Peyer's patch (tissue), 4 donors: Measurements from ENCODE around the gene POLD1. TPM values are rescaled to one million over a fixed set of nuclear protein-coding genes. Genes with fewer than 3 reads are reported as not detected.

Experiments used
- DNase-seq, 3 donors: peaks; one replicate each; pipeline ENCODE4 v3.0.0-alpha.2; 2017 to 2019
- H3K27ac ChIP-seq, 4 donors: fragments of 200-600 bp; sonication (generic); one replicate each; pipeline ENCODE4 v1.5.1; 2016 to 2019
- H3K27me3 ChIP-seq, 2 donors: fragments of 200-600 bp; sonication (generic); one replicate each; pipeline ENCODE4 v1.5.1; 2019
- H3K36me3 ChIP-seq, 3 donors: fragments of 200-600 bp; sonication (generic); one replicate each; pipeline ENCODE4 v1.5.1; 2016 to 2019
- H3K4me1 ChIP-seq, 4 donors: fragments of 200-600 bp; sonication (generic); one replicate each; pipeline ENCODE4 v1.5.1; 2016 to 2019
- H3K4me3 ChIP-seq, 4 donors: fragments of 200-600 bp; sonication (generic); 1 replicate in 3 of 4; 2 replicates in 1 of 4; pipeline ENCODE4 v1.5.1; 2016 to 2019; ENCODE audit warnings: mild to moderate bottlenecking in 1 of 4
- H3K9me3 ChIP-seq, 4 donors: fragments of 200-600 bp; sonication (generic); one replicate each; pipeline ENCODE4 v1.5.1; 2016 to 2019; ENCODE audit warnings: mild to moderate bottlenecking in 1 of 4
- CTCF ChIP-seq, 6 experiments: fragments of 450-650 bp in 4 of 6; fragments of 200-600 bp in 2 of 6; sonication (generic) in 1 of 6; IDR thresholded peaks; one replicate each; pipeline ENCODE4 v1.5.1; 2017 to 2019; ENCODE audit warnings: antibody characterized with exemption in 6 of 6, mild to moderate bottlenecking in 3 of 6, moderate library complexity in 1 of 6
- POLR2A ChIP-seq, 2 donors: fragments of 450-650 bp; IDR thresholded peaks; one replicate each; pipeline ENCODE4 v1.5.1; 2017; ENCODE audit warnings: antibody characterized with exemption in 2 of 2, mild to moderate bottlenecking in 2 of 2, moderate library complexity in 2 of 2
- total RNA-seq, 4 donors: library from RNA; depleted of rRNA; stranded (reverse); fragments of >200 nt; gene quantifications; one replicate each; pipeline ENCODE4 v1.1.0, GENCODE V29; 2016

Gene POLD1
- total RNA-seq, 4 donors from 2014 or later = 14.9 to 90.0 (median 27.3) TPM

- TF ChIP-seq POLR2A (IDR thresholded peaks at IDR 0.05) = no peak
- no peak for TF ChIP-seq CTCF (IDR thresholded peaks at IDR 0.05)
- Histone ChIP-seq H3K4me3 (no peak overlapping the region), H3K27ac (peak overlapping the region in 1 of 4 donors; percentile 18), H3K36me3 (no peaks in the 10 kb centered on the region), H3K4me1 (peaks cover 0 to 7% (median 3%) of the 10 kb centered on the region in 4 donors), H3K27me3 (no peaks in the 10 kb centered on the region), H3K9me3 (no peaks in the 10 kb centered on the region)
- no peak for DNase-seq
These were observed 21.3 kb upstream of the POLD1 start for GRCh38 chr19:50362656-50363424.

DNA sequence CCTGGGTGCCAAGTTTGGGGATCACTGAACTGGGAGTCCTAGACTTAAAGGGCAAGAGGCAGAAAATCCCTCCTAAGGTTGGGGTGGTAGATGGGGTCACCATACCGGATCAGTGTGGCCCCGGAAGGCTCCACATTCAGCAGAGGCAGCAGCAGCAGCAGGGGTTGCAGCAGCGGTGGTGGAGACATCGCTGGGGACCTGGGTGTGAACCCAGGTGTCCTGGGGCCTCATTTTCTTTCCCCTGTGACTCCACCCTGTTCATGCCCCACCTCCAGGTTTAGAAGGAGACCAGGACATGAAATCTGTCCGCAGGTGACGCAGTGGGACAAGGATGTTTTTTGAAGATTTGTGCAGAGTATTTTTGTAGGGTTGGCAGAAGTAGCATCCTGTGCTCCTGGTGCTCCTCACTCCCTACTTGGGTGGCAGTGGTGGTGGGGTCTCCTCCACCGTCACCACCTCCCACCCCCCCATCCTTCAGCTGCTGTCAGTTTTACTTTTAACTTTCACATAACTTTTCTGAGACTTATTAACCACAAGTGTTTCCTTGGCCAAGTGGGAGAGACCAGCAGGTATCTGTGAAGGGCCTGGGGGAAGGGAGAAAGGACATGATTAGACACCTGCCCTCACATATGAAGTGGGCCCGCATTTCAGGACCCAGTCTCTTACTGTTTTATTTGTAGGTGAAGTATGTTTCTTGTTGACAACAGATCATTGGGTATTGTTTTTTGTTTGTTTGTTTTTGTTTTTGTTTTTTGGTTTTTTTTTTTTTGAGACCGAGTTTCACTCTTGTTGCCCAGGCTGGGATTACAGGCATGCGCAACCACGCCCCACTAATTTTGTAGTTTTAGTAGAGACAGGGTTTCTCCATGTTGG, 18.5 kb upstream of the POLD1 start, which contains the start of gene NAPSA:
Gene NAPSA, minus strand, starts transcription at position 206 of the 873 bp plus-strand sequence. Its CDS starts 18 bp downstream, at position 188.
- peaks cover 0 to 6% (median 0%) of the 10 kb centered on the region in 4 donors for H3K4me1 ChIP-seq
- peak within 1 kb of the TSS in 2 of 4 donors; percentile 10 to 76 for H3K27ac ChIP-seq
- no peaks in the 10 kb centered on the region for H3K27me3 ChIP-seq
- H3K4me3 ChIP-seq = peak within 1 kb of the TSS in 1 of 4 donors; percentile 3
- DNase-seq = peak in 1 of 3 donors; percentile 52
- TF ChIP-seq CTCF (IDR thresholded peaks at IDR 0.05) (no peak), POLR2A (IDR thresholded peaks at IDR 0.05) (no peak)
- H3K9me3 ChIP-seq = no peaks in the 10 kb centered on the region
- H3K36me3 ChIP-seq = no peaks in the 10 kb centered on the region

- Histone ChIP-seq H3K4me3 (peak overlapping the region; percentile 48 to 71 (median 58)), H3K4me1 (peaks cover 0 to 6% (median 0%) of the 10 kb centered on the region in 4 donors), H3K9me3 (no peaks in the 10 kb centered on the region), H3K36me3 (no peaks in the 10 kb centered on the region), H3K27me3 (no peaks in the 10 kb centered on the region), H3K27ac (peak overlapping the region; percentile 65 to 85 (median 70))
- TF ChIP-seq POLR2A (IDR thresholded peaks at IDR 0.05) (no peak), CTCF (IDR thresholded peaks at IDR 0.05) (peak; percentile 85 to 96 (median 91))
- peak; percentile 88 to 94 (median 90) for DNase-seq
These were observed 15.2 kb upstream of the POLD1 start for GRCh38 chr19:50368649-50369570.

DNA sequence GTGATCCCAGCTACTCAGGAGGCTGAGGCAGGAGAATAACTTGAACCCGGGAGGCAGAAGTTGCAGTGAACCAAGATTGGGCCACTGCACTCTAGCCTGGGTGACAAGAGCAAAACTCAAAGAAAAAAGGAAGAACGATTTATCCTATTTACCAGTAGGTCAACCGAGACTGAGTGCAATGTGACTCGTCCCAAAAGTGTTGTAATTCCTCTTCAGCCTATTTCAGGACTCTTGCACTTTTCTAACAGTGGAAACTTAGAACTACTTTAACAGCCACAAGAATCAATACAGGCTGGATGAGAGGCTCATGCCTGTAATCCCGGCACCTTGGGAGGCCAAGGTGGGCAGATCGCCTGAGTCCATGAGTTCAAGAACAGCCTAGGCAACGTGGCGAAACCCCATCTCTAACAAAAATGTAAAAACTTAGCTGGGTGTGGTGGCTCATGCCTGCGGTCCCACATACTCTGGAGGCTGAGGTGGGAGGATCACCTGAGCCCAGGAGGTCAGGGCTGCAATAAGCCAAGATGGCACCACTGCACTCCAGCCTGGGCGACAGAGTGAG, 12.2 kb upstream of the POLD1 start:
- Histone ChIP-seq H3K4me3 (no peak overlapping the region), H3K36me3 (no peaks in the 10 kb centered on the region), H3K27me3 (no peaks in the 10 kb centered on the region), H3K27ac (no peak overlapping the region), H3K9me3 (no peaks in the 10 kb centered on the region), H3K4me1 (peaks cover 0 to 4% (median 2%) of the 10 kb centered on the region in 4 donors)
- TF ChIP-seq POLR2A (IDR thresholded peaks at IDR 0.05) (no peak), CTCF (IDR thresholded peaks at IDR 0.05) (no peak)
- no peak for DNase-seq
